OCI-LY7 (cell line): ENCODE data around the gene CCR3.

Experiments
- CTCF ChIP-seq: fragments of 200-600 bp; sonication (generic); conservative IDR thresholded peaks from 2 replicates; pipeline ENCODE4 v1.5.1; 2014; ENCODE audit warnings: mild to moderate bottlenecking, antibody characterized with exemption, low read length, moderate library complexity, mixed read lengths
- EZH2phosphoT487 ChIP-seq: fragments of 200-600 bp; sonication (generic); IDR thresholded peaks from 2 replicates; pipeline ENCODE4 v1.6.1; 2018; ENCODE audit warnings: low read depth, borderline replicate concordance, mild to moderate bottlenecking, mixed run types, antibody characterized with exemption, low read length, moderate library complexity, mixed read lengths

- TF ChIP-seq CTCF (no peak), EZH2phosphoT487 (no peak)
Measured at GRCh38 chr3:46293991-46294833, 52.0 kb downstream of the CCR3 start.
